IMR-90 (cell line): ENCODE data around the gene NPNT. TPM values are rescaled to one million over a fixed set of nuclear protein-coding genes. Genes with fewer than 3 reads are reported as not detected.
A peak's percentile ranks its signal among the peaks of the same experiment; 100 is the strongest.

Experiments used
- ATAC-seq: fragments of 200-7000 bp; cut with Tn5 transposase; 2 replicates; pipeline ENCODE4 v1.9.1; 2020; ENCODE audit warnings: low read depth, mild to moderate bottlenecking, moderate library complexity
- BruUV-seq: library from RNA; stranded (reverse); fragments of 400-500 nt; replicated peaks from 2 replicates; lab custom pipeline; 2021; lab: Mats Ljungman, UMichigan
- CTCF ChIA-PET: fragments of 300-600 bp; formaldehyde crosslinking; extraction: SDS; loops from one replicate; lab custom pipeline; 2021; ENCODE audit warnings: antibody characterized with exemption; lab: Yijun Ruan, JAX
- POLR2A ChIA-PET: fragments of 300-600 bp; sonication (Branson Sonifier 250); formaldehyde crosslinking; loops from one replicate; lab custom pipeline; 2022; ENCODE audit warnings: antibody characterized with exemption; ENCODE audit not compliant: unreplicated experiment; lab: Charles Lee
- DNase-seq: peaks from one replicate; pipeline ENCODE4 v3.0.0; 2013
- H2AFZ ChIP-seq: replicated peaks from 2 replicates; pipeline ENCODE3; 2013; ENCODE audit warnings: low read length, mild to moderate bottlenecking; ENCODE audit not compliant: poor library complexity
- H2AK5ac ChIP-seq: 2 replicates; pipeline ENCODE4 v1.6.1; 2013; ENCODE audit warnings: low read depth, low read length, inconsistent platforms
- H2AK9ac ChIP-seq: replicated peaks from 2 replicates; pipeline ENCODE3; 2013; ENCODE audit warnings: mild to moderate bottlenecking, low read depth, low read length, moderate library complexity; ENCODE audit not compliant: poor library complexity
- H2BK120ac ChIP-seq: 2 replicates; pipeline ENCODE4 v1.6.1; 2013; ENCODE audit warnings: low read depth, low read length, inconsistent platforms
- H2BK15ac ChIP-seq: 3 replicates; pipeline ENCODE4 v1.6.1; 2013; ENCODE audit warnings: low read depth, low read length, inconsistent platforms
- H2BK20ac ChIP-seq: 2 replicates; pipeline ENCODE4 v1.6.1; 2013; ENCODE audit warnings: low read depth, mild to moderate bottlenecking, inconsistent platforms, low read length, moderate library complexity
- H2BK5ac ChIP-seq: 2 replicates; pipeline ENCODE4 v1.6.1; 2013; ENCODE audit warnings: mild to moderate bottlenecking, low read depth, low read length, inconsistent platforms; ENCODE audit not compliant: poor library complexity, severe bottlenecking
- H3K14ac ChIP-seq: replicated peaks from 2 replicates; pipeline ENCODE4 v1.6.1; 2013; ENCODE audit warnings: low read depth, low read length, inconsistent platforms
- H3K18ac ChIP-seq: 2 replicates; pipeline ENCODE4 v1.6.1; 2013; ENCODE audit warnings: low read depth, low read length, control low read depth
- H3K23ac ChIP-seq: 2 replicates; pipeline ENCODE4 v1.6.1; 2013; ENCODE audit warnings: low read depth, low read length, inconsistent platforms
- H3K27ac ChIP-seq: 2 replicates; pipeline ENCODE4 v1.5.1; 2013; ENCODE audit warnings: mild to moderate bottlenecking, control low read depth, low read length; ENCODE audit not compliant: insufficient read depth
- H3K27me3 ChIP-seq: 2 replicates; pipeline ENCODE4 v1.6.1; 2013; ENCODE audit warnings: low read length; ENCODE audit not compliant: control insufficient read depth, insufficient read depth
- H3K36me3 ChIP-seq: 2 replicates; pipeline ENCODE4 v1.6.1; 2013; ENCODE audit warnings: low read length, mixed read lengths; ENCODE audit not compliant: control insufficient read depth, insufficient read depth
- H3K4ac ChIP-seq: 2 replicates; pipeline ENCODE4 v1.6.1; 2013; ENCODE audit warnings: low read depth, low read length, inconsistent platforms
- H3K4me1 ChIP-seq: 2 replicates; pipeline ENCODE4 v1.6.1; 2013; ENCODE audit warnings: low read length, mixed read lengths; ENCODE audit not compliant: control insufficient read depth, insufficient read depth
- H3K4me2 ChIP-seq: 2 replicates; pipeline ENCODE4 v1.6.1; 2013; ENCODE audit warnings: low read depth, mild to moderate bottlenecking, control low read depth, low read length, moderate library complexity
- H3K4me3 ChIP-seq: 2 replicates; pipeline ENCODE4 v1.5.1; 2013; ENCODE audit warnings: low read depth, mild to moderate bottlenecking, control low read depth, low read length, moderate library complexity; ENCODE audit not compliant: insufficient read depth
- H3K56ac ChIP-seq: 2 replicates; pipeline ENCODE4 v1.6.1; 2013; ENCODE audit warnings: low read length, inconsistent platforms; ENCODE audit not compliant: insufficient read depth; ENCODE audit errors: extremely low read depth
- H3K79me1 ChIP-seq, 2 experiments: 2 replicates each; pipeline ENCODE4 v1.6.1; 2013; ENCODE audit warnings: low read length in 2 of 2, inconsistent platforms in 1 of 2, low read depth in 1 of 2
- H3K9ac ChIP-seq: 2 replicates; pipeline ENCODE4 v1.6.1; 2013; ENCODE audit warnings: low read depth, low read length, control low read depth
- H3K9me1 ChIP-seq: 2 replicates; pipeline ENCODE4 v1.6.1; 2013; ENCODE audit warnings: low read length, inconsistent platforms; ENCODE audit not compliant: insufficient read depth
- H3K9me3 ChIP-seq: 2 replicates; pipeline ENCODE4 v1.6.1; 2013; ENCODE audit warnings: low read length; ENCODE audit not compliant: control insufficient read depth, insufficient read depth
- H4K20me1 ChIP-seq: 2 replicates; pipeline ENCODE4 v1.6.1; 2013; ENCODE audit warnings: low read length, inconsistent platforms; ENCODE audit not compliant: insufficient read depth
- H4K5ac ChIP-seq: 2 replicates; pipeline ENCODE4 v1.6.1; 2013; ENCODE audit warnings: mild to moderate bottlenecking, low read depth, low read length, control low read depth
- H4K8ac ChIP-seq, 2 experiments: 2 replicates each; pipeline ENCODE4 v1.6.1; 2013; ENCODE audit warnings: low read depth in 2 of 2, low read length in 2 of 2, control low read depth in 1 of 2, inconsistent platforms in 1 of 2
- H4K91ac ChIP-seq: 2 replicates; pipeline ENCODE4 v1.6.1; 2013; ENCODE audit warnings: low read depth, low read length, inconsistent platforms; ENCODE audit not compliant: insufficient read depth
- CEBPB ChIP-seq: IDR thresholded peaks from 2 replicates; pipeline ENCODE4 v1.6.1; 2012; ENCODE audit warnings: low read depth, low read length, improper control_type of control experiment
- RFX5 ChIP-seq: IDR thresholded peaks from 2 replicates; pipeline ENCODE4 v1.8.0; 2012; ENCODE audit warnings: low read depth, mild to moderate bottlenecking, low read length, moderate library complexity
- WGBS, 2 experiments: methylation state at CpG; one replicate each; pipeline versions ENCODE4 v1.1.5 to v1.1.7; 2013; ENCODE audit warnings: missing lambda C conversion rate in 2 of 2; ENCODE audit not compliant: insufficient read length in 1 of 2; ENCODE audit errors: extremely low coverage in 2 of 2; 5-methylcytosine and 5-hydroxymethylcytosine counted together
- dilution Hi-C: fragments of 300-500 bp; cut with HindIII; formaldehyde crosslinking; loops from one replicate; pipeline ENCODE4 v1.14.3; 2018; ENCODE audit warnings: low sequenced_read_pairs; ENCODE audit not compliant: unreplicated experiment
- in situ Hi-C: fragments of 300-500 bp; cut with MboI; formaldehyde crosslinking; loops from 3 replicates; pipeline ENCODE4 v1.14.3; 2019; ENCODE audit warnings: low sequenced_read_pairs, inconsistent platforms, mixed read lengths
- intact Hi-C: fragments of 100-400 bp; cut with micrococcal nuclease; formaldehyde crosslinking; loops from 2 replicates; pipeline ENCODE4 v1.10.0; 2022
- polyA plus RNA-seq, 3 experiments: library from polyadenylated mRNA; depleted of rRNA; stranded (reverse); fragments of >200 nt; gene quantifications; 2 replicates each; pipeline ENCODE4 v1.2.3, GENCODE V29; 2012; ENCODE audit warnings: low replicate concordance in 1 of 3
- total RNA-seq: library from RNA; depleted of rRNA; stranded (reverse); fragments of >200 nt; gene quantifications from 2 replicates; pipeline ENCODE4 v1.2.3, GENCODE V29; 2012
- TF ChIP-seq, protein P1 (sequence below): fragments of 150-350 bp; IDR thresholded peaks from 2 replicates; pipeline ENCODE4 v1.6.1; 2016; ENCODE audit warnings: low read depth, mild to moderate bottlenecking, low read length, moderate library complexity, borderline replicate concordance

Gene NPNT
- total and polyA plus RNA-seq, 2 of the 4 experiments (the other 2 are of a cell fraction): not detected

DNA sequence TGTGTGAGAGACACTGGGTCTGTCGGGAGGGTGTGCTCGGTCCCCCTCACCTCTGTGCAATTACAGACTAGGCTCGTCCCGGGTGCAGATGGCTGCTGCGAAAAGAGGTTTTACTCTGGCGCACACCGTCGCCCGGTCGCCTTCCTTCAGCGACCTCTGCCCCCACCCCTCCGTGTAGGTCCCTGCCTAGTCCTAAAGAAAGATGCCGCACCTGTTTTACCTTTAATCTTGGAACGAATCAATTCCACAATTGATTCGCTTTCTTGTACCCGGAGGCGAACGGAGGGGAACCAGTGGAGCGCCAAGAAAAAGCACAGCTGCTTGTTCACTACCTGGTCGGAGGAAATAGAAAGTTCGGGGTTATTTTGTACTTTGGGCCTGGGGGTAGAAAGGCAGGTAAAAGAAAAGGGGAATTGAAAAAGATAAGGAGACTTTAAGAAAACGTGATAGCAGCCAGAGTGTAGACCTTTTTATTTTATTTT is 1.2 kb downstream of the NPNT start:
- H3K9me3 ChIP-seq: no peaks in the 10 kb centered on the region
- no peak overlapping the region for H2AK9ac ChIP-seq
- no peak for DNase-seq
- H3K36me3 ChIP-seq: no peaks in the 10 kb centered on the region
- H3K4me3 ChIP-seq: no peak overlapping the region
- no peak overlapping the region for H2AFZ ChIP-seq
- BruUV-seq: no TSS peak
- no peak overlapping the region for H4K8ac ChIP-seq
- no peak overlapping the region for H2BK120ac ChIP-seq
- ATAC-seq: no peak
- no peak overlapping the region for H3K4ac ChIP-seq
- 2% methylated on average over 13 of the region's 22 CpGs; no CpG with 5 or more reads in 1 of the 2 experiments for WGBS, 2 experiments
- intact Hi-C loops: no loop called here
- no peaks in the 10 kb centered on the region for H3K9me1 ChIP-seq
- no peaks in the 10 kb centered on the region for H3K4me1 ChIP-seq
- no peak overlapping the region for H2BK5ac ChIP-seq
- H2AK5ac ChIP-seq: no peak overlapping the region
- TF ChIP-seq RFX5: no peak
- TF ChIP-seq, protein P1, sequence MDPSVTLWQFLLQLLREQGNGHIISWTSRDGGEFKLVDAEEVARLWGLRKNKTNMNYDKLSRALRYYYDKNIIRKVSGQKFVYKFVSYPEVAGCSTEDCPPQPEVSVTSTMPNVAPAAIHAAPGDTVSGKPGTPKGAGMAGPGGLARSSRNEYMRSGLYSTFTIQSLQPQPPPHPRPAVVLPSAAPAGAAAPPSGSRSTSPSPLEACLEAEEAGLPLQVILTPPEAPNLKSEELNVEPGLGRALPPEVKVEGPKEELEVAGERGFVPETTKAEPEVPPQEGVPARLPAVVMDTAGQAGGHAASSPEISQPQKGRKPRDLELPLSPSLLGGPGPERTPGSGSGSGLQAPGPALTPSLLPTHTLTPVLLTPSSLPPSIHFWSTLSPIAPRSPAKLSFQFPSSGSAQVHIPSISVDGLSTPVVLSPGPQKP: no peak
- TF ChIP-seq CEBPB: no peak
- H4K20me1 ChIP-seq: no peaks in the 10 kb centered on the region
- no peak overlapping the region for H3K23ac ChIP-seq
- no peak overlapping the region for H2BK20ac ChIP-seq
- in situ Hi-C loops: no loop called here
- H3K79me1 ChIP-seq: no peaks in the 10 kb centered on the region
- no peak overlapping the region for H3K27ac ChIP-seq
- CTCF ChIA-PET: no interaction called here
- dilution Hi-C loops: no loop called here
- H3K56ac ChIP-seq: no peak overlapping the region
- no peak overlapping the region for H2BK15ac ChIP-seq
- H3K9ac ChIP-seq: no peak overlapping the region
- peak overlapping the region; percentile 54; the same call in 1 of the 2 replicates for H3K4me2 ChIP-seq
- no peak overlapping the region for H4K5ac ChIP-seq
- peaks cover 50% of the 10 kb centered on the region for H3K27me3 ChIP-seq
- POLR2A ChIA-PET: no interaction called here
- H4K91ac ChIP-seq: no peak overlapping the region
- no peak overlapping the region for H3K18ac ChIP-seq
- no peak overlapping the region for H3K14ac ChIP-seq
